HG03135 (cell line): ENCODE measurements around the gene PDPK1.

Source experiments
- ATAC-seq: cut with Tn5 transposase; IDR thresholded peaks from one replicate; pipeline ENCODE4 v1.9.1; 2021; ENCODE audit warnings: mild to moderate bottlenecking, moderate library complexity; ENCODE audit not compliant: unreplicated experiment

Gene PDPK1

GRCh38 chr16:2505695-2506094 lies 32.1 kb upstream of the PDPK1 start:
- no peak for ATAC-seq

DNA sequence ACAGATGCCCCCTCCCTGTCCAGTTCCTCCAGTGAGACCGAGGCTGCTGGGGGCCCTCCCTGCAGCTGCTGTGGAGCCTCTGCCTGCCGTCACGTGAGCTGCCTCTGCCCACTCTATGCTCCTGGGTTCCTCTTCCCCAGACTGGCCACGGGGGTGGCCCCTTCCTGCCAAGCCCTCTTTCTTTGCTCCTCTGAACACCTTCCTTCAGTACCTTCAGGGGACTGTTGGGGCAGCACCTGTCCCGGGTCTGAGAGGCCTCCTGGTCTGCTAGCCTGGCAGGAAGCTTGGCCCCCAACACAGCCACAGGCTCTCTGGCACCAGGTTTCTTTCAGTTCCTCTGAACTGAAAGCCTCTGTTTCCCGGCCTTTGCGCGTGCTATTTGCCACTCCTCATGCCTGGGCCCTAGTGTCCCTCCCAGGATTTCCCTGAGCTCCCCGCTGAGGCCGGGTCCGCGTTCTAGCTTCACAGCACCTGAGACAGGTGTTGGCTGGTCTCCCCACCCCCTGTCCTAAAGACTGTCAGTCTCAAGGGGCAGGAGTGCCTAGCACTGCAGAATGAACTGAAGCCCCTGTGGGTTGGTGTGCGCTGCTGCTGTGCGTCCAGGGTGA lies 30.7 kb upstream of the PDPK1 start:
- ATAC-seq: peak; percentile 59

DNA sequence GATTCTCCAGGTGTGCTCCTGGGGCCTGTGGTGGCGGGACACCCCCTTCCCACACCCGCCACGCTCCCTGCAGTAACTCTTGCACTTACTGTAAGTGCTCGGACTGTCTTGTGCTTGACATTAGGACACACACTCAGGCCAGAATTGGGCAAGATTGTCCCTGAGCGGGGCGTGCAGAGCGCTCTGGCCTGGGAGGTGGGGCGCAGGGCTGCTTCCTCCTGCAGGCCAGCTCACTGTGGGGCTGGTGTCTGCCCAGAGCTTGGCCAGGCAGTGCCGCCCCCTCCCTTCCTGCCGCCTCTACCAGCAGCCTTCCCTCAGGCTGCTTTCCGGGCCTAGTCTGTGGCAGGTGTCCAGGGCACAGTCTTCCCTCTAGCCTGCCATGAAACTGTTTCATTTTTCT lies 30.2 kb upstream of the PDPK1 start:
- ATAC-seq: peak; percentile 12

GRCh38 chr16:2508722-2509400 lies 29.0 kb upstream of the PDPK1 start:
- no peak for ATAC-seq

DNA sequence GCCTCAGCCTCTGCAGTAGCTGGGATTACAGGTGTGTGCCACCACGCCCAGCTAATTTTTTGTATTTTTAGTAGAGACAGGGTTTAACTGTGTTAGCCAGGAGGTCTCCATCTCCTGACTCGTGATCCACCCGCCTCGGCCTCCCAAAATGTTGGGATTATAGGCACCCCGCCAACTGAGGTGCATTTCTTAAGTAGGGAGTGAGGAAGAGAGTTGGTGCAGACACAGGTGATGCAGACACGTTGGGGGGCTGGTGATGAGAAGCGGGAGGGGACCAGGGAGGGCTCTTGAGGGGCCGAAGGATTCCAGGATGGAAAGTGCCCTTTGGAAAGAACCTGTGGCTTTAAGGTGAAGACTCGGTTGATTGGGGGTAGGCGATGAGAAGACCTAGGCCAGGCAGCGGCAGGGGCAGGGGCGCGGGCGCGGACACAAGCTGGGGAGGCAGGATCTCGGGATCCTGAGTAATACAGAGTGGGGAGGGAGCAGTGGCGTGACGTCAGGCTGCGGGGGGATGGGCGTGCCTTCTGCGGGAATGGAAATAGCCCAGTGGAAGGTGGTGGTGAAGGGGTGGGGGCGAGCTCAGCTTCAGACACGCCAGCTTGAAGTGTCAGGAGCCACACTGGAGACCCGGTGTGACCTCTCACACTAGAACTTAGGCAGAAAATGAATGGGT lies 26.6 kb upstream of the PDPK1 start:
- ATAC-seq: no peak

DNA sequence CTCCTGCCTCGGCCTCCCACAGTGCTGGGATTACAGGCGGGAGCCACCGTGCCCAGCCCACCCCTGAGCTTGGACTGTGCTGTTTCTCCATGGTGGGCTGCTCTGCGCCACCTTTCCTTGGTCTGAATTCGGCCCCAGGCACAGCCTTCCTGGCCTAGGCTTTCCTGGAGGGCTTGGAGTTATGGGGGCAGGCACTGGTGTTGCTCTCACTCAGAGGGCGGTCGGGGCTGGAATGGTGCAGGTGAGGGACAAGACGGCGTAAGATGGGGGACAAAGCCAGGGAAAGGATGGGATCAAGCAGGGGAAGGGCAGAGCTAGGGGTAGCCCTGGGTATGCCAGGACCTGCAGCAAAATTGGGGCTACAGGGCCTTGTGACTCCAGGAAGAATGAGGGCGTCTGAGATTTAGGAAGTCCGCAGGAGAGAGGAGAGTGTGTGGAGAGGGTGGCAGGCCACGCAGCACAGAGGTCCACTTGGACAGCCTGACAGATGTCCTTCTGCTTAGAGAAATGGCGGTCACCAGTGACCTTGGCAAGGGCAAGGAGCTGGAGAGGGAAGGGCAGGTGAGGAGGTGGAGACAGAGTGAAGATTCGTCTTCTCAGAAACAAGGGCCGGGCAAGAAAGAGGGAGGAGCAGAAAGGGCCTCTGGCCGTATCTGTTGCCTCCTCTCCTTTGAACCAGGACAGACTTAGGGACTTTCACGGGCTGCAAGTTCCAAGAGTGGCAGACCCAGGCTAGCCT lies 25.7 kb upstream of the PDPK1 start:
- ATAC-seq: no peak

GRCh38 chr16:2512735-2513404 lies 25.0 kb upstream of the PDPK1 start:
- ATAC-seq: peak; percentile 1

GRCh38 chr16:2513405-2514332 lies 24.2 kb upstream of the PDPK1 start, which contains the start of gene ATP6V0C:
Gene ATP6V0C, plus strand, starts transcription at chr16:2513952. Its CDS starts 152 bp downstream, at chr16:2514104.
- peak; percentile 64 for ATAC-seq

- no peak for ATAC-seq
Measured at GRCh38 chr16:2514333-2515179, 23.3 kb upstream of the PDPK1 start.

- no peak for ATAC-seq
Measured at GRCh38 chr16:2515180-2515851, 22.5 kb upstream of the PDPK1 start.

DNA sequence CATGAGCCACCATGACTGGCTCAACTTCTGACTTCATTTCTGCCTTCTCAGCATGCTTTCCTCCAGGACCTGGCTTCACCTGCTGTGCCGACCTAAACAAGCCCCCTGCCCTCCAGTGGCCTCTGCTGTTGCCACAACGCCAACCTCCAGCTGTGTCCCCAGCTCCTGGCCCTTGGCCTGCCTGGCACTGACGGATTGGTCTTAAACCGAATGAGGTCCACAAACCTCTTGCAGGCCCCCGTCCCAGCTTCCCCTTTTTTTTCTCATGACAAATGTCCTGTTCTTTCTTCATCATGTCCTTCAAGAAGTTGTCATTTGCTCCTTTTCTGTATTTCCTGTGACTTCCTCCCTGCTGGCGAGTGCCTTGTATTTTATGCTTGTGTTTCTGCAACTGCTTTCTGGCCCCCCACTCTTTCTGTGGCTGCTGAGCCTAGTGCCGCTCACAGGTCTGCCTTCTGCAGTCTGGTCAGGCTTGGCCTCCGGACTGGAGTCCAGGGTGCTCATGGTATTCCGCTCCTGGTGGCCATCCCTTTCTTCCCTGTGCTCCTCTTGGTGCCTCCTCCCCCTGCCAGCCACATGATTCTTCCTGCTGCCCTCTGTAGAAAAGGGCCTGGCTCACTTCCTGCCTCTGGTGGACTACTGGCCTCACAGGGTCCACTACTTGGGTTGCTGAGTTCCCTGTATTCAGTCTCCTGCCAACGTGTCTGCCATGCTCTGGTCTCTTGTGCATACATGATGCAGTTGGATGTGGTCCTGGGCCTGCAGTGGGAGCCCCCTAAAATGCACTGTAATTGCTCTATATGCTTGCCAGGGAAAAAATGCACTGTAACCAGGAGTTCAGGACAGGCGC lies 21.2 kb upstream of the PDPK1 start:
- no peak for ATAC-seq

- no peak for ATAC-seq
Measured at GRCh38 chr16:2517954-2518605, 19.7 kb upstream of the PDPK1 start.

DNA sequence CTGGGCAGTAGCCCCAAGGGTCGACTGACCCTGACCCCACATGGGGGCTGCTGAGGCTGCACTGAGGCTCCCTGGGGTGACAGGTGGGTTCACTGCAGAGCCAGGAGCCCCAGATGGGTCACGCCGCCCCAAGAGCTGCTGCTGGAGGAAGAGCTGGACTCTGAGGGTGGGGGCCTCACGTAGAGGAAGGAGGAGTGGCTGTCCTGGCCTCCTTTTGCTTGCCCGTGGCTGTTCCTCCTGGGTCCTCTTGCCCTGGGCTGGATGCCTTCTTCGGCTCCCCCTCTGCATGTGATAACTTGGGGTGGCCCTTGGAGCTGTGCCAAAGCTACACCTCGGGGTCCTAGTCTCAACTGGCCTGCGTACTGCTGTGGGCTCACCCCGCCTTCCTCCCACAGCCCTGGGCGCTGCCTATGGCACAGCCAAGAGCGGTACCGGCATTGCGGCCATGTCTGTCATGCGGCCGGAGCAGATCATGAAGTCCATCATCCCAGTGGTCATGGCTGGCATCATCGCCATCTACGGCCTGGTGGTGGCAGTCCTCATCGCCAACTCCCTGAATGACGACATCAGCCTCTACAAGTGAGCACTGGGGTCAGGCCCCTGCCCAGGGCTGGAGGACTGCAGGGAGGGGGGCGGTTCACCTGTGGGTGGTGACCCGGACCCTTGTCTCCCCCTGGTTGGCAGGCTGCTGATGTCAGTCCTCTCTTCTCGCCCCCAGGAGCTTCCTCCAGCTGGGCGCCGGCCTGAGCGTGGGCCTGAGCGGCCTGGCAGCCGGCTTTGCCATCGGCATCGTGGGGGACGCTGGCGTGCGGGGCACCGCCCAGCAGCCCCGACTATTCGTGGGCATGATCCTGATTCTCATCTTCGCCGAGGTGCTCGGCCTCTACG lies 18.8 kb upstream of the PDPK1 start:
- ATAC-seq: no peak

GRCh38 chr16:2519711-2520080 lies 18.1 kb upstream of the PDPK1 start:
- ATAC-seq: no peak

DNA sequence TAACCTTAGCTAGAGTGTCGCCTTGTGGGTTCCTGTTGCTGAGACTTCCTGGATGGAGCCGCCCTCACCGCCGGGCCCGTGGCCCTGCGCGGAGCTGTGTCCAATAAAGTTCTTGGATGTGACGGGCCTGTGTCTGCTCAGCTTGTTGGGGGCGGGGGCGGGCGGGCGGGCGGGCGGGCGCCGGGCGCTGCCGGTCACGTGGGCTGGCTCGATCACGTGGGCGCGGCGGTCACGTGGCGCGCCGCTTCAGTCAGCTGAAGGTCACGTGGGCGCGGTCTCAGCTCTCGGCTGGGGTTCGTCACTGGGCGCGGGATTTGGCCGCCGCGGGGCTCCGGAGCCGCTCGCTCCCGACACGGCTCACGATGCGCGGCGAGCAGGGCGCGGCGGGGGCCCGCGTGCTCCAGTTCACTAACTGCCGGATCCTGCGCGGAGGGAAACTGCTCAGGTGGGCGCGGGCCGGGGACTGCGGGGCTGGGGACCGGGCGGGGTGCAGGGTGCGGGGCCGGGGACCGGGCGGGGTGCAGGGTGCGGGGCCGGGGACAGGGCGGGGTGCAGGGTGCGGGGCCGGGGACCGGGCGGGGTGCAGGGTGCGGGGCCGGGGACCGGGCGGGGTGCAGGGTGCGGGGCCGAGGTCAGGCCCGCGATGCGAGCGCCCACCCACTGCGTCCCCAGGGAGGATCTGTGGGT lies 17.6 kb upstream of the PDPK1 start, which contains the start of gene AMDHD2:
AMDHD2 (plus strand) TSS at position 275 of the 687 bp plus-strand sequence; CDS start at position 363, 88 bp downstream.
- peak; percentile 40 for ATAC-seq
